HepG2 (cell line): ENCODE measurements around the gene ACSL6. TPM values are rescaled to one million over a fixed set of nuclear protein-coding genes. Genes with fewer than 3 reads are reported as not detected.
A peak's percentile ranks its signal among the peaks of the same experiment; 100 is the strongest.

ENCODE experiments used
- AHR ChIP-seq: IDR thresholded peaks from 2 replicates; pipeline ENCODE4 v1.6.1; 2018; ENCODE audit warnings: missing genetic modification reagents, missing compliant biosample characterization
- HNF1A ChIP-seq, 2 experiments: sonication (generic) in 1 of 2; formaldehyde crosslinking in 1 of 2; IDR thresholded peaks; 2 replicates each; pipeline versions ENCODE4 v1.4.0 to v1.6.1; 2016 to 2020; ENCODE audit warnings: borderline replicate concordance in 1 of 2, low read depth in 1 of 2, mild to moderate bottlenecking in 1 of 2, missing genetic modification reagents in 1 of 2
- MTA3 ChIP-seq: sonication (generic); formaldehyde crosslinking; IDR thresholded peaks from 2 replicates; pipeline ENCODE4 v1.4.0; 2020; ENCODE audit warnings: missing genetic modification reagents
- PAWR ChIP-seq: sonication (generic); formaldehyde crosslinking; IDR thresholded peaks from 2 replicates; pipeline ENCODE4 v1.4.0; 2020; ENCODE audit warnings: missing genetic modification reagents, mild to moderate bottlenecking, borderline replicate concordance
- ZBTB42 ChIP-seq: sonication (generic); formaldehyde crosslinking; IDR thresholded peaks from 2 replicates; pipeline ENCODE4 v1.5.0; 2020; ENCODE audit warnings: mild to moderate bottlenecking, missing genetic modification reagents
- ZNF101 ChIP-seq: sonication (generic); formaldehyde crosslinking; IDR thresholded peaks from 2 replicates; pipeline ENCODE4 v1.4.0; 2020; ENCODE audit warnings: mild to moderate bottlenecking, low read depth, missing genetic modification reagents, borderline replicate concordance
- ZNF329 ChIP-seq: sonication (generic); formaldehyde crosslinking; IDR thresholded peaks from 2 replicates; pipeline ENCODE4 v1.9.0; 2021; ENCODE audit warnings: low read depth, mild to moderate bottlenecking, missing genetic modification reagents
- ZNF501 ChIP-seq: sonication (generic); formaldehyde crosslinking; IDR thresholded peaks from 2 replicates; pipeline ENCODE4 v1.5.1; 2020; ENCODE audit warnings: mild to moderate bottlenecking, moderate library complexity, missing genetic modification reagents
- ZNF547 ChIP-seq: sonication (generic); formaldehyde crosslinking; IDR thresholded peaks from 2 replicates; pipeline ENCODE4 v1.5.1; 2020; ENCODE audit warnings: mild to moderate bottlenecking, missing genetic modification reagents
- ZNF550 ChIP-seq: sonication (generic); formaldehyde crosslinking; IDR thresholded peaks from 2 replicates; pipeline ENCODE4 v1.4.0; 2020; ENCODE audit warnings: mild to moderate bottlenecking, missing genetic modification reagents, borderline replicate concordance
- ZNF609 ChIP-seq: sonication (generic); formaldehyde crosslinking; IDR thresholded peaks from 2 replicates; pipeline ENCODE4 v1.4.0; 2020; ENCODE audit warnings: mild to moderate bottlenecking, missing genetic modification reagents, borderline replicate concordance
- ZNF703 ChIP-seq: sonication (generic); formaldehyde crosslinking; IDR thresholded peaks from 2 replicates; pipeline ENCODE4 v1.5.1; 2020; ENCODE audit warnings: missing genetic modification reagents, mild to moderate bottlenecking, moderate library complexity, borderline replicate concordance
- polyA plus RNA-seq, 8 experiments: library from polyadenylated mRNA; depleted of rRNA in 3 of 8; stranded (reverse) in 7 of 8; unstranded in 1 of 8; fragments of >200 nt; fragmentation: Illumina TruSeq in 4 of 8; extraction: Trizol in 4 of 8; gene quantifications; 2 replicates each; pipeline versions ENCODE4 v1.2.1 to v1.2.3, GENCODE V29; 2011 to 2016; ENCODE audit warnings: low read depth in 4 of 8, missing spikeins in 1 of 8, mixed read lengths in 1 of 8; ENCODE audit not compliant: insufficient read depth in 1 of 8
- total RNA-seq, 5 experiments: library from RNA; depleted of rRNA; stranded (reverse); fragments of >200 nt; fragmentation: Illumina TruSeq; extraction: Trizol; gene quantifications; 2 replicates each; pipeline ENCODE4 v1.2.3, GENCODE V29; 2016; ENCODE audit warnings: low read depth in 1 of 5
- TF ChIP-seq, protein P1 (sequence below): sonication (generic); formaldehyde crosslinking; IDR thresholded peaks from 2 replicates; pipeline ENCODE4 v1.4.0; 2020; ENCODE audit warnings: missing genetic modification reagents, borderline replicate concordance

ACSL6 gene
- total and polyA plus RNA-seq, 2 of the 13 experiments (the other 11 are each of a cell fraction or from before 2014, with no cell fraction given) = 3.7 to 3.8 TPM

DNA sequence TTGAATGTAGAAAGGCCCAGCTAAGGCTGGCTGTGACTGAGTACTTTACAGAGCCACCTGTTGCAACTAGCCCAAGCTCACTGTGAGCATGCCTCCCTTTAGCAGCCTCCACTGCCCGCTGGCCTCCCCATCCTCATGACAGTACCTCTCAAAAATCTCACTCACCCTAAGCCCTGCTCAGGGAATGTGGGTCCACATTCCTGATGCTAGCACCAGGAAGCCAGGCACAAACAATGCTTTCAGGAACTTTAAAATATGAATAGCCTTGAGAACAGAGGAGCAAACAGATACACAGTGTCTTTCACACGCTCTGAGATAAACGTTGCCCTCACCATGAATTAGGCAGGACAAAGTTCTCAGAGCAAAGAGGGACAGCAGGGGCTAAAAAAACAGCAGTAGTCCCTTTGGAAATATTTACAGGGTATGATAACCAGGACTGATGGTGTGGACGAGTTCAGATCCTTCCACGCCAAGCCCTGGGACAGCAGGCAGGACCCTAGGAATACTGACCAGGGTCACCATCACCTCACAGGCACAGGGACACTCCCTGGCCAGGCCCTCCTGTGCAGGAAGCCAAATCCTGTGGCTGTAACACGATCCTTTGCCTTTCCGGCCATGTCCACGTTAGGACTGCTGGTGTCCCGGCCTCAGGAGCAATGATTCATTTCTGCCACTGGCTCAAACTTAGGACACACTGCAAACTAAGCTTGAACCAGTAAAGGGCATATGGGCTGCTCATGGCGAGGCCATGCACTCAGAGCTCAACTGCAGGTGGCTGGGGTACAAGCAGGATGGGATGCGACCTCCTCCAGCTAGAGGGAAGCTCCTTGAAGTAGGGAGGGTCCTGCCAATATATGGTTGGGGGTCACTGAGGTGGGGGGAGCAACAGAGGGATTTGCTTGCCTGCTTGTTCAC is 9.6 kb downstream of the ACSL6 start (continued):
- TF ChIP-seq PAWR (CRISPR knock-in tag) (no peak), ZNF703 (peak; percentile 92), ZBTB42 (peak; percentile 40; the same call in 1 of the 2 replicates), MTA3 (no peak), AHR (CRISPR knock-in tag) (no peak), HNF1A (IDR thresholded peaks at IDR 0.05; ENCODE audit: low read depth) (peak; percentile 47), HNF1A (CRISPR knock-in tag; IDR thresholded peaks at IDR 0.05; ENCODE audit: borderline replicate concordance) (peak; percentile 89; the same call in 1 of the 2 replicates), ZNF609 (CRISPR knock-in tag) (peak; percentile 100), ZNF501 (CRISPR knock-in tag) (no peak), ZNF329 (CRISPR knock-in tag) (no peak), ZNF550 (CRISPR knock-in tag) (peak; percentile 5; the same call in 1 of the 2 replicates), ZNF547 (CRISPR knock-in tag) (peak; percentile 58; the same call in 1 of the 2 replicates), ZNF101 (0 out of 2 replicates have a peak, but pooled peaks have one; percentile 42)
- TF ChIP-seq, protein P1, sequence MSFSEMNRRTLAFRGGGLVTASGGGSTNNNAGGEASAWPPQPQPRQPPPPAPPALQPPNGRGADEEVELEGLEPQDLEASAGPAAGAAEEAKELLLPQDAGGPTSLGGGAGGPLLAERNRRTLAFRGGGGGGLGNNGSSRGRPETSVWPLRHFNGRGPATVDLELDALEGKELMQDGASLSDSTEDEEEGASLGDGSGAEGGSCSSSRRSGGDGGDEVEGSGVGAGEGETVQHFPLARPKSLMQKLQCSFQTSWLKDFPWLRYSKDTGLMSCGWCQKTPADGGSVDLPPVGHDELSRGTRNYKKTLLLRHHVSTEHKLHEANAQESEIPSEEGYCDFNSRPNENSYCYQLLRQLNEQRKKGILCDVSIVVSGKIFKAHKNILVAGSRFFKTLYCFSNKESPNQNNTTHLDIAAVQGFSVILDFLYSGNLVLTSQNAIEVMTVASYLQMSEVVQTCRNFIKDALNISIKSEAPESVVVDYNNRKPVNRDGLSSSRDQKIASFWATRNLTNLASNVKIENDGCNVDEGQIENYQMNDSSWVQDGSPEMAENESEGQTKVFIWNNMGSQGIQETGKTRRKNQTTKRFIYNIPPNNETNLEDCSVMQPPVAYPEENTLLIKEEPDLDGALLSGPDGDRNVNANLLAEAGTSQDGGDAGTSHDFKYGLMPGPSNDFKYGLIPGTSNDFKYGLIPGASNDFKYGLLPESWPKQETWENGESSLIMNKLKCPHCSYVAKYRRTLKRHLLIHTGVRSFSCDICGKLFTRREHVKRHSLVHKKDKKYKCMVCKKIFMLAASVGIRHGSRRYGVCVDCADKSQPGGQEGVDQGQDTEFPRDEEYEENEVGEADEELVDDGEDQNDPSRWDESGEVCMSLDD = peak; percentile 92
